ENCODE results near the gene NAA25. TPM values are rescaled to one million over a fixed set of nuclear protein-coding genes. Genes with fewer than 3 reads are reported as not detected.
"Not testable (repeated sequence)": the region's sequence is repeated elsewhere in the genome, so short reads cannot be mapped to it uniquely, and the experiment has no call there.

NAA25 gene
- total and polyA plus RNA-seq, 7 donors: 10.9 to 46.5 (median 28.1) TPM

DNA sequence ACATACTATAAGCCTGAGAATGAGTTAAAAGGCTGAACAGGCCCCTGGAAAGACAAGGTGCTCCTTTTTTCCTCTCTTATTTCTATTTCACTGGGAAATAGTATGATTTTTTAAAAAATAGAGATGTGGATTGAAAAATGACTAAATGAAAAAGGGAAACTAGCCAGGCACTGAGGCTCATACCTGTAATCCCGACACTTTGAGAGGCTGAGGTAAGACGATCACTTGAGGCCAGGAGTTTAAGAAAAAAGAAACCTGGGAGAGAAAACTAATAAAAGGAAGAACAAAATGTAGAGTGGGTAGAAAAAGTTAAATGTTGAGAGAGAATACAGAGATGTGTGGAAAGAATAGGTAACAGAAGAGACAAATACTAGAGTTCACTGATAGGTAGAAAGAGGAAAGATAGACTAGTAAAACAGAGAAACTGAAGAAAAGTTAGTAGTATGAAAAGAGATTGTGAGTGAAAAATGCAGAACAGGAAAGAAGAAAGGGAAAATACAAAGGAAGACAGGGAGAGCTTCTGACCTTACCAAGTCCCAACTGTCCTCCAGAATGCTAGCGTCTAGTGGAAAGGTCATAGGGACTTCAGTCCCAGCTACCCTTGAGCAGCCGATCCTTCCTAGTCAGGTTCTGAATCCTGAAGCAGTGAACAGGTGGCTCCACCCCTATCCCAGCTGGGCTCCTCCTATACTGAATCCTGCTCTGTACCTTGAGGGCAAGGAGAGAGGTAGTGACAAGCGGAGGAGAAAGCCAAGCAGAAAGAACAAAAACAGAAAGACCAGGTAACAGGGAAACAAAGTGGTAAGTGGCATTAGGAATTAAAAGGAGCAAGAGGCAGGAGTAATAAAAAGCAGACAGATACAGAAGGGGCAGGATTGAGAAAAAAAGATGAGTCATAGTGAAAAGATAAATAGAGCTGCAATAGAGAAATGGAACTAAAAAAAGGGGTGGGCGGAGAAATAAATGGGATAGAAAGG is 102.9 kb downstream of the NAA25 start:
- ATAC-seq (peak in 3 of 4 donors; percentile 27 to 59 (median 42)), DNase-seq (no peak)
- Histone ChIP-seq H3K36me3 (ENCODE audit: insufficient read depth in 1 of 2, low read depth in 1 of 2) (peaks cover 0 to 5% of the 10 kb centered on the region in 2 donors), H3K27me3 (ENCODE audit: insufficient read depth in 3 of 3, low read length in 2 of 3) (no peaks in the 10 kb centered on the region), H3K9me3 (no peaks in the 10 kb centered on the region), H3K27ac (no peak overlapping the region), H3K4me1 (peaks cover 17% of the 10 kb centered on the region), H3K4me3 (peak overlapping the region; percentile 26)
- TF ChIP-seq, protein P1, sequence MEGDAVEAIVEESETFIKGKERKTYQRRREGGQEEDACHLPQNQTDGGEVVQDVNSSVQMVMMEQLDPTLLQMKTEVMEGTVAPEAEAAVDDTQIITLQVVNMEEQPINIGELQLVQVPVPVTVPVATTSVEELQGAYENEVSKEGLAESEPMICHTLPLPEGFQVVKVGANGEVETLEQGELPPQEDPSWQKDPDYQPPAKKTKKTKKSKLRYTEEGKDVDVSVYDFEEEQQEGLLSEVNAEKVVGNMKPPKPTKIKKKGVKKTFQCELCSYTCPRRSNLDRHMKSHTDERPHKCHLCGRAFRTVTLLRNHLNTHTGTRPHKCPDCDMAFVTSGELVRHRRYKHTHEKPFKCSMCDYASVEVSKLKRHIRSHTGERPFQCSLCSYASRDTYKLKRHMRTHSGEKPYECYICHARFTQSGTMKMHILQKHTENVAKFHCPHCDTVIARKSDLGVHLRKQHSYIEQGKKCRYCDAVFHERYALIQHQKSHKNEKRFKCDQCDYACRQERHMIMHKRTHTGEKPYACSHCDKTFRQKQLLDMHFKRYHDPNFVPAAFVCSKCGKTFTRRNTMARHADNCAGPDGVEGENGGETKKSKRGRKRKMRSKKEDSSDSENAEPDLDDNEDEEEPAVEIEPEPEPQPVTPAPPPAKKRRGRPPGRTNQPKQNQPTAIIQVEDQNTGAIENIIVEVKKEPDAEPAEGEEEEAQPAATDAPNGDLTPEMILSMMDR (IDR thresholded peaks at IDR 0.05): no peak
- WGBS, 3 donors: 84 to 87% (median 87%) methylated on average over 6 of the region's 6 CpGs
- intact Hi-C loops (cut with DNase I): no loop called here

DNA sequence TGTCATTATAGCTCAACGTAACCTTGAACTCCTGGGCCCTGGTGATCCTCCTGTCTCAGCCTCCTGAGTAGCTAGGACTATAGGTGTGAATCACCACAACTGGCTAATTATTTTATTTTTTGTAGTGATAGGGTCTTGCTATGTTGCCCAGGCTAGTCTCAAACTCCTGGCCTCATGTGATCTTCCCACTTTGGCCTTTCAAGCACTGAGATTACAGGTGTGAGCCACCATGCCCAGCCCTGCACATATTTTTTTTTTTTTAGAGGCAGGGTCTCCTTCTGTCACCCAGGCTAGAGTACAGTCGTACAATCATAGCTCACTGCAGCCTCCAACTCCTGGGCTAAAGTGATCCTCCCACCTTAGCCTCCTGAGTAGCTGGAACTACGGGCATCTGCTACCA is 104.5 kb downstream of the NAA25 start:
- WGBS, 3 donors: 95 to 100% (median 96%) methylated on average over 3 of the region's 3 CpGs
- no peak for DNase-seq
- H3K9me3 ChIP-seq: no peaks in the 10 kb centered on the region
- no peak overlapping the region for H3K27ac ChIP-seq
- H3K27me3 ChIP-seq (ENCODE audit: insufficient read depth in 3 of 3, low read length in 2 of 3): no peaks in the 10 kb centered on the region
- no peak overlapping the region for H3K4me3 ChIP-seq
- ATAC-seq: no peak
- intact Hi-C loops (cut with DNase I): no loop called here
- peaks cover 17% of the 10 kb centered on the region for H3K4me1 ChIP-seq
- peaks cover 2 to 5% of the 10 kb centered on the region in 2 donors for H3K36me3 ChIP-seq (ENCODE audit: insufficient read depth in 1 of 2, low read depth in 1 of 2)
- TF ChIP-seq, protein P1 (IDR thresholded peaks at IDR 0.05): no peak

DNA sequence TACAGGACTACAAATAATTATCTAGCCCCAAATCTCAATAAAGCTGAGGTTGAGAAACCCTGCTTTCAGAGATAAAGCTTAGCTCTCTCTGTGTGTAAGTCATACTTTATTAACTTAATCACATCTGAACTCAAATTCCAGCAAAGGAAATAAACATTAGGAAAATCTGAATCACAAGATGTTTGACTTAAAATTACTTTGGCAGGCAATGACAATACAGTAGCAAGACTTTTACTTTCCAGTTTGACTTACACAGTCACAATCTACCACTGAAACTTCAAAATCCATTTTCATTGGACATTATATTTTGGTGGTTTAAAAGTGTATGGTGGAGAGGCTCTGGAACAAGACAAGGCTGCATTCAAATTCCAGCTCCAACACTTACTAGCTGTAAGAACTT is 107.0 kb downstream of the NAA25 start:
- Histone ChIP-seq H3K4me1 (peaks cover 10% of the 10 kb centered on the region), H3K36me3 (ENCODE audit: insufficient read depth in 1 of 2, low read depth in 1 of 2) (peaks cover 2 to 5% of the 10 kb centered on the region in 2 donors), H3K27me3 (ENCODE audit: insufficient read depth in 3 of 3, low read length in 2 of 3) (no peaks in the 10 kb centered on the region), H3K4me3 (no peak overlapping the region), H3K9me3 (no peaks in the 10 kb centered on the region), H3K27ac (no peak overlapping the region)
- DNase-seq (no peak), ATAC-seq (no peak)
- intact Hi-C loops (cut with DNase I): no loop called here
- TF ChIP-seq, protein P1 (IDR thresholded peaks at IDR 0.05): no peak

DNA sequence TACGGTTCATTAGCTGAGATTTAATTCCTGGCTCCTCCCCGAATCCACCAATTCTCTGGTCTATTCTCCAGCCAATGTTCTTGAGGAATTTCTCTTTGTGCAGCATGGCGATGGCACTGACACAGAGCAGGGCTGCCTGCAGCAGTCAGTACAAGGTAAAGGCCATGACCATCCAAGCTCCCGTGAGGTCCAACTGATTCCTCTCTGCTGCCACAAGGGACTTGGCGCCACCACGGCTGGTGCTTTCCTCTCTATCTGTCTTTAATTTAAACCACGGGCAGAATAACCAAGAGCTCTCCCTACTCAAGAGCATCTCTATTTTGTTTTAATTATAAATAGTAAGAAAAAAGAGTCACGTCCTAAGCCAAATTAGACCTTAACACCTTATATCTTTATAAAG is 107.8 kb downstream of the NAA25 start:
- intact Hi-C loops (cut with DNase I): no loop called here
- Histone ChIP-seq H3K27me3 (ENCODE audit: insufficient read depth in 3 of 3, low read length in 2 of 3) (no peaks in the 10 kb centered on the region), H3K27ac (no peak overlapping the region), H3K4me3 (no peak overlapping the region), H3K9me3 (no peaks in the 10 kb centered on the region), H3K4me1 (peaks cover 2% of the 10 kb centered on the region), H3K36me3 (ENCODE audit: insufficient read depth in 1 of 2, low read depth in 1 of 2) (peaks cover 2 to 5% of the 10 kb centered on the region in 2 donors)
- ATAC-seq: no peak
- WGBS, 3 donors: 87 to 94% (median 91%) methylated on average over 8 of the region's 8 CpGs
- TF ChIP-seq, protein P1 (IDR thresholded peaks at IDR 0.05): no peak
- no peak for DNase-seq

DNA sequence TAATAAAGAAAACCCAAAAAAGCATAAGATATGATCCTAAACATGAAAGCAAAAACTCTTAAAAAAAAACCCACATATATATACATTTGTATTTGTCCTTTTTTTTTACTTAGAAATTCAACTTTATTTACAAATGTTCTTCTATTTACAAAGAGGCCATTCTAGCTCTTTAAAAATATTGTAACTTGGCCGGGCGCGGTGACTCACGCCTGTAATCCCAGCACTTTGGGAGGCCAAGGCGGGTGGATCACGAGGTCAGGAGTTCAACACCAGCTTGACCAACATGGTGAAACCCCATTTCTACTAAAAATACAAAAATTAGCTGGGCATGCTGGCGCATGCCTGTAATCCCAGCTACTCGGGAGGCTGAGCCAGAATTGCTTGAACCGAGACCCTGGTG is 109.5 kb downstream of the NAA25 start:
- H3K36me3 ChIP-seq (ENCODE audit: insufficient read depth in 1 of 2, low read depth in 1 of 2); H3K9me3 ChIP-seq; H3K27me3 ChIP-seq (ENCODE audit: insufficient read depth in 3 of 3, low read length in 2 of 3); ATAC-seq; intact Hi-C loops (cut with DNase I); DNase-seq; H3K27ac ChIP-seq; H3K4me3 ChIP-seq; H3K4me1 ChIP-seq: not testable (repeated sequence)
- WGBS, 3 donors: 92 to 98% (median 95%) methylated on average over 9 of the region's 9 CpGs
